Peyer's patch (tissue), 4 donors: ENCODE results near the gene TSPAN16.

Experiments
- CTCF ChIP-seq, 6 experiments: fragments of 450-650 bp in 4 of 6; fragments of 200-600 bp in 2 of 6; sonication (generic) in 1 of 6; IDR thresholded peaks; one replicate each; pipeline ENCODE4 v1.5.1; 2017 to 2019; ENCODE audit warnings: antibody characterized with exemption in 6 of 6, mild to moderate bottlenecking in 3 of 6, moderate library complexity in 1 of 6
- POLR2A ChIP-seq, 2 donors: fragments of 450-650 bp; IDR thresholded peaks; one replicate each; pipeline ENCODE4 v1.5.1; 2017; ENCODE audit warnings: antibody characterized with exemption in 2 of 2, mild to moderate bottlenecking in 2 of 2, moderate library complexity in 2 of 2

GRCh38 chr19:11252665-11253355 is 43.1 kb upstream of the TSPAN16 start:
- TF ChIP-seq CTCF (IDR thresholded peaks at IDR 0.05) (no peak), POLR2A (IDR thresholded peaks at IDR 0.05) (no peak)
